ENCODE measurements around the gene COMMD8.

The COMMD8 gene

GRCh38 chr4:47462799-47463234, 685 bp downstream of the COMMD8 start:
- H3K9me3 Mint-ChIP-seq: no peaks in the 10 kb centered on the region

GRCh38 chr4:47451657-47452056, 11.8 kb downstream of the COMMD8 start:
- H3K4me3 Mint-ChIP-seq: no peak overlapping the region
- H3K27ac Mint-ChIP-seq: no peak overlapping the region
- no peak for DNase-seq (ENCODE audit: low spot score in 2 of 2)
- H3K9me3 Mint-ChIP-seq: no peaks in the 10 kb centered on the region
- H3K4me1 Mint-ChIP-seq: peaks cover 2% of the 10 kb centered on the region
- peaks cover 32% of the 10 kb centered on the region for H3K36me3 Mint-ChIP-seq
- ATAC-seq (ENCODE audit: low read depth): no peak
- H3K27me3 Mint-ChIP-seq: no peaks in the 10 kb centered on the region

More at GRCh38 chr4:47462799-47463234, 685 bp downstream of the COMMD8 start:
- ATAC-seq (ENCODE audit: low read depth): no peak
- Mint-ChIP-seq H3K4me3 (peak overlapping the region; percentile 91), H3K27me3 (no peaks in the 10 kb centered on the region), H3K27ac (peak overlapping the region; percentile 99), H3K36me3 (peaks cover 6% of the 10 kb centered on the region), H3K4me1 (peaks cover 30% of the 10 kb centered on the region)
- DNase-seq (ENCODE audit: low spot score in 2 of 2): no peak

- peaks cover 5% of the 10 kb centered on the region for H3K4me1 Mint-ChIP-seq
- ATAC-seq (ENCODE audit: low read depth): no peak
Measured at GRCh38 chr4:47444031-47444430, 19.5 kb downstream of the COMMD8 start.

GRCh38 chr4:47442980-47443379, 20.5 kb downstream of the COMMD8 start:
- Mint-ChIP-seq H3K27me3 (no peaks in the 10 kb centered on the region), H3K4me3 (no peak overlapping the region), H3K9me3 (no peaks in the 10 kb centered on the region), H3K27ac (peak overlapping the region; percentile 21), H3K36me3 (peaks cover 3% of the 10 kb centered on the region), H3K4me1 (peaks cover 5% of the 10 kb centered on the region)
- DNase-seq (ENCODE audit: low spot score in 2 of 2) (no peak), ATAC-seq (ENCODE audit: low read depth) (peak; percentile 69)

More at GRCh38 chr4:47444031-47444430, 19.5 kb downstream of the COMMD8 start:
- no peak for DNase-seq (ENCODE audit: low spot score in 2 of 2)
- Mint-ChIP-seq H3K36me3 (peaks cover 8% of the 10 kb centered on the region), H3K27me3 (no peaks in the 10 kb centered on the region), H3K27ac (no peak overlapping the region), H3K9me3 (no peaks in the 10 kb centered on the region), H3K4me3 (no peak overlapping the region)

- no peak overlapping the region for H3K27ac Mint-ChIP-seq
- no peak overlapping the region for H3K4me3 Mint-ChIP-seq
- peaks cover 2% of the 10 kb centered on the region for H3K27me3 Mint-ChIP-seq
- no peaks in the 10 kb centered on the region for H3K4me1 Mint-ChIP-seq
- H3K9me3 Mint-ChIP-seq: peaks cover 4% of the 10 kb centered on the region
- ATAC-seq (ENCODE audit: low read depth) (no peak), DNase-seq (ENCODE audit: low spot score in 2 of 2) (no peak)
- no peaks in the 10 kb centered on the region for H3K36me3 Mint-ChIP-seq
Measured at GRCh38 chr4:47434931-47435330, 28.6 kb downstream of the COMMD8 start.

- Mint-ChIP-seq H3K27ac (no peak overlapping the region), H3K4me1 (no peaks in the 10 kb centered on the region), H3K36me3 (no peaks in the 10 kb centered on the region)
Measured at GRCh38 chr4:47432749-47433148, 30.8 kb downstream of the COMMD8 start.

GRCh38 chr4:47427935-47428334, 35.6 kb downstream of the COMMD8 start:
- Mint-ChIP-seq H3K27ac (no peak overlapping the region), H3K4me3 (no peak overlapping the region), H3K27me3 (peaks cover 4% of the 10 kb centered on the region), H3K4me1 (no peaks in the 10 kb centered on the region), H3K36me3 (no peaks in the 10 kb centered on the region), H3K9me3 (no peaks in the 10 kb centered on the region)
- DNase-seq (ENCODE audit: low spot score in 2 of 2) (no peak), ATAC-seq (ENCODE audit: low read depth) (no peak)

More at GRCh38 chr4:47432749-47433148, 30.8 kb downstream of the COMMD8 start:
- ATAC-seq (ENCODE audit: low read depth) (no peak), DNase-seq (ENCODE audit: low spot score in 2 of 2) (no peak)
- peaks cover 2% of the 10 kb centered on the region for H3K27me3 Mint-ChIP-seq
- H3K9me3 Mint-ChIP-seq: peaks cover 4% of the 10 kb centered on the region
- H3K4me3 Mint-ChIP-seq: no peak overlapping the region

- Mint-ChIP-seq H3K4me3 (no peak overlapping the region), H3K9me3 (no peaks in the 10 kb centered on the region), H3K27ac (no peak overlapping the region), H3K4me1 (no peaks in the 10 kb centered on the region), H3K36me3 (no peaks in the 10 kb centered on the region), H3K27me3 (peaks cover 9% of the 10 kb centered on the region)
- ATAC-seq (ENCODE audit: low read depth): no peak
- DNase-seq (ENCODE audit: low spot score in 2 of 2): no peak
Measured at GRCh38 chr4:47425628-47426027, 37.9 kb downstream of the COMMD8 start.

GRCh38 chr4:47419296-47419695, 44.2 kb downstream of the COMMD8 start:
- ATAC-seq (ENCODE audit: low read depth) (no peak), DNase-seq (ENCODE audit: low spot score in 2 of 2) (no peak)
- H3K4me3 Mint-ChIP-seq: no peak overlapping the region
- H3K4me1 Mint-ChIP-seq: no peaks in the 10 kb centered on the region
- H3K36me3 Mint-ChIP-seq: no peaks in the 10 kb centered on the region
- no peak overlapping the region for H3K27ac Mint-ChIP-seq
- H3K9me3 Mint-ChIP-seq: no peaks in the 10 kb centered on the region
- H3K27me3 Mint-ChIP-seq: peaks cover 7% of the 10 kb centered on the region

GRCh38 chr4:47418147-47418546, 45.4 kb downstream of the COMMD8 start:
- Mint-ChIP-seq H3K27me3 (peaks cover 4% of the 10 kb centered on the region), H3K4me3 (no peak overlapping the region), H3K36me3 (no peaks in the 10 kb centered on the region), H3K9me3 (no peaks in the 10 kb centered on the region), H3K27ac (no peak overlapping the region), H3K4me1 (no peaks in the 10 kb centered on the region)
- no peak for DNase-seq (ENCODE audit: low spot score in 2 of 2)
- ATAC-seq (ENCODE audit: low read depth): no peak

GRCh38 chr4:47415719-47416118, 47.8 kb downstream of the COMMD8 start:
- Mint-ChIP-seq H3K27ac (no peak overlapping the region), H3K9me3 (no peaks in the 10 kb centered on the region), H3K4me1 (no peaks in the 10 kb centered on the region), H3K36me3 (no peaks in the 10 kb centered on the region), H3K4me3 (no peak overlapping the region), H3K27me3 (peaks cover 2% of the 10 kb centered on the region)
- no peak for ATAC-seq (ENCODE audit: low read depth)
- no peak for DNase-seq (ENCODE audit: low spot score in 2 of 2)

- Mint-ChIP-seq H3K27me3 (peaks cover 9% of the 10 kb centered on the region), H3K4me3 (no peak overlapping the region), H3K4me1 (no peaks in the 10 kb centered on the region), H3K9me3 (no peaks in the 10 kb centered on the region), H3K36me3 (no peaks in the 10 kb centered on the region), H3K27ac (no peak overlapping the region)
- DNase-seq (ENCODE audit: low spot score in 2 of 2): no peak
- ATAC-seq (ENCODE audit: low read depth): no peak
Measured at GRCh38 chr4:47413521-47413920, 50.0 kb downstream of the COMMD8 start.

- no peak overlapping the region for H3K4me3 Mint-ChIP-seq
- no peak for ATAC-seq (ENCODE audit: low read depth)
- H3K27me3 Mint-ChIP-seq: peaks cover 9% of the 10 kb centered on the region
- H3K4me1 Mint-ChIP-seq: no peaks in the 10 kb centered on the region
- DNase-seq (ENCODE audit: low spot score in 2 of 2): no peak
- no peak overlapping the region for H3K27ac Mint-ChIP-seq
- H3K9me3 Mint-ChIP-seq: no peaks in the 10 kb centered on the region
- H3K36me3 Mint-ChIP-seq: no peaks in the 10 kb centered on the region
Measured at GRCh38 chr4:47410271-47410670, 53.2 kb downstream of the COMMD8 start.

GRCh38 chr4:47406408-47406807, 57.1 kb downstream of the COMMD8 start:
- Mint-ChIP-seq H3K4me3 (no peak overlapping the region), H3K9me3 (no peaks in the 10 kb centered on the region), H3K4me1 (no peaks in the 10 kb centered on the region), H3K36me3 (no peaks in the 10 kb centered on the region), H3K27me3 (peaks cover 8% of the 10 kb centered on the region), H3K27ac (no peak overlapping the region)
- DNase-seq (ENCODE audit: low spot score in 2 of 2) (no peak), ATAC-seq (ENCODE audit: low read depth) (peak; percentile 58)
